ENCODE measurements around the gene PRKCZ.

DNA sequence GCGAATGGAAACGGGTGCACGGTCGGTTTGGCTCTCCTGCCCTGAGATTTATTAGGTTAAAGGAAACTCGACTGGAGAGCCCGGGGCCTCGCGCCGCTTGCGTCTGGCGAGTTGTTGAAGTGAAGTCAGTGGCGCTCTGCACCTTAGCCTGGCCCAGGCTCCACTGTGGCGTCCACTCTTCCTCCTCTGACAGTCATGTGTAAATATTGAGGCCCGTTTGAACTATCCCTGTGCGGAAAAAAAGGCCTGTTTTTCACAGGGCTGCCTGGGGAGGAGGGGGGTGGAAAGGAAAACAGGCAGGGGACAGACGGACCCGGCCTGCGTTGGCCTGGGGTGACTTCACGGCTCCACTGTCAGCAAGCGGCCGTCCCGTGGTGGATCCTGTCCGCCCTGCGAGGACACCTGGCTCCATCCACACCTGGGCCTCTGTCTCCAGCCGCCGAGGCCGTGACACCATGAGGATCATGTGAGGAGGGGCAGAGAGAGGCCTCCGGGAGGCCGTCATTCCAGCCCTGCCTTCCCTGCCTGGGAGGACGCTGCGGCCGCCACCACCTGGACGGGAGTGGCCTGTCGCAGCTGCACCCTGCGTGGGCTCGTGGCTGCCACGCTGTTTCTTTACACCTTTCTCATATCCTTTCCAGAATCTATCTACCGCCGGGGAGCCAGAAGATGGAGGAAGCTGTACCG lies 84.6 kb downstream of the PRKCZ start:
- TF ChIP-seq, protein P1, sequence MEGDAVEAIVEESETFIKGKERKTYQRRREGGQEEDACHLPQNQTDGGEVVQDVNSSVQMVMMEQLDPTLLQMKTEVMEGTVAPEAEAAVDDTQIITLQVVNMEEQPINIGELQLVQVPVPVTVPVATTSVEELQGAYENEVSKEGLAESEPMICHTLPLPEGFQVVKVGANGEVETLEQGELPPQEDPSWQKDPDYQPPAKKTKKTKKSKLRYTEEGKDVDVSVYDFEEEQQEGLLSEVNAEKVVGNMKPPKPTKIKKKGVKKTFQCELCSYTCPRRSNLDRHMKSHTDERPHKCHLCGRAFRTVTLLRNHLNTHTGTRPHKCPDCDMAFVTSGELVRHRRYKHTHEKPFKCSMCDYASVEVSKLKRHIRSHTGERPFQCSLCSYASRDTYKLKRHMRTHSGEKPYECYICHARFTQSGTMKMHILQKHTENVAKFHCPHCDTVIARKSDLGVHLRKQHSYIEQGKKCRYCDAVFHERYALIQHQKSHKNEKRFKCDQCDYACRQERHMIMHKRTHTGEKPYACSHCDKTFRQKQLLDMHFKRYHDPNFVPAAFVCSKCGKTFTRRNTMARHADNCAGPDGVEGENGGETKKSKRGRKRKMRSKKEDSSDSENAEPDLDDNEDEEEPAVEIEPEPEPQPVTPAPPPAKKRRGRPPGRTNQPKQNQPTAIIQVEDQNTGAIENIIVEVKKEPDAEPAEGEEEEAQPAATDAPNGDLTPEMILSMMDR (IDR thresholded peaks at IDR 0.05) = no peak
- no peak for TF ChIP-seq POLR2A (IDR thresholded peaks at IDR 0.05)

Data from heart left ventricle (tissue), 13 donors.